WI38 (cell line): ENCODE results near the gene CLSTN2.

Source experiments
- H3K4me3 ChIP-seq: 2 replicates; pipeline ENCODE4 v1.5.1; 2011; ENCODE audit warnings: low read depth, mild to moderate bottlenecking, control low read depth, low read length
- CTCF ChIP-seq: IDR thresholded peaks from 2 replicates; pipeline ENCODE4 v1.5.1; 2012; ENCODE audit warnings: low read depth, mild to moderate bottlenecking, control low read depth, low read length

Gene CLSTN2

GRCh38 chr3:140308535-140308934, 373.6 kb downstream of the CLSTN2 start:
- no peak overlapping the region for H3K4me3 ChIP-seq
- TF ChIP-seq CTCF, result no peak

GRCh38 chr3:140311428-140311827, 376.4 kb downstream of the CLSTN2 start:
- TF ChIP-seq CTCF, result no peak

GRCh38 chr3:140315955-140316354, 381.0 kb downstream of the CLSTN2 start:
- no peak overlapping the region for H3K4me3 ChIP-seq
- no peak for TF ChIP-seq CTCF

More at GRCh38 chr3:140311428-140311827, 376.4 kb downstream of the CLSTN2 start:
- no peak overlapping the region for H3K4me3 ChIP-seq

- no peak overlapping the region for H3K4me3 ChIP-seq
- no peak for TF ChIP-seq CTCF
Measured at GRCh38 chr3:140316466-140316865, 381.5 kb downstream of the CLSTN2 start.

GRCh38 chr3:140316868-140317400, 381.9 kb downstream of the CLSTN2 start:
- no peak overlapping the region for H3K4me3 ChIP-seq
- TF ChIP-seq CTCF, result no peak

- no peak overlapping the region for H3K4me3 ChIP-seq
- TF ChIP-seq CTCF, result no peak
Measured at GRCh38 chr3:140319739-140320138, 384.8 kb downstream of the CLSTN2 start.

- TF ChIP-seq CTCF, result no peak
- no peak overlapping the region for H3K4me3 ChIP-seq
Measured at GRCh38 chr3:140323561-140323960, 388.6 kb downstream of the CLSTN2 start.
